DND-41 (cell line): Measurements from ENCODE around the gene EP400.
"Not testable (repeated sequence)": the region's sequence is repeated elsewhere in the genome, so short reads cannot be mapped to it uniquely, and the experiment has no call there.

Experiments used
- ATAC-seq: fragments of 200-7000 bp; cut with Tn5 transposase; 3 replicates; pipeline ENCODE4 v1.9.1; 2021; ENCODE audit warnings: low read depth; ENCODE audit not compliant: insufficient read depth
- DNase-seq: peaks from one replicate; pipeline ENCODE4 v3.0.0-alpha.2; 2020
- H2AFZ ChIP-seq: 2 replicates; pipeline ENCODE4 v1.6.0; 2012; ENCODE audit warnings: low read depth, low read length
- H3K27ac ChIP-seq: 2 replicates; pipeline ENCODE4 v1.5.1; 2012; ENCODE audit warnings: low read length, inconsistent platforms
- H3K27me3 ChIP-seq: fragments of 200-600 bp; sonication (generic); 2 replicates; pipeline ENCODE4 v1.6.0; 2012; ENCODE audit warnings: low read length, mild to moderate bottlenecking, inconsistent platforms; ENCODE audit not compliant: insufficient read depth, poor library complexity
- H3K36me3 ChIP-seq: 2 replicates; pipeline ENCODE4 v1.5.1; 2012; ENCODE audit warnings: low read length, inconsistent platforms; ENCODE audit not compliant: insufficient read depth
- H3K4me1 ChIP-seq: 2 replicates; pipeline ENCODE4 v1.5.1; 2012; ENCODE audit warnings: mild to moderate bottlenecking, low read length; ENCODE audit not compliant: insufficient read depth
- H3K4me2 ChIP-seq: 2 replicates; pipeline ENCODE4 v1.6.0; 2012; ENCODE audit warnings: mild to moderate bottlenecking, moderate library complexity, low read length, inconsistent platforms; ENCODE audit not compliant: insufficient read depth
- H3K4me3 ChIP-seq, 2 experiments: fragments of 200-600 bp in 1 of 2; shearing (Covaris generic) in 1 of 2; 2 replicates each; pipeline ENCODE4 v1.5.1; 2012 to 2016; ENCODE audit warnings: inconsistent platforms in 2 of 2, low read length in 2 of 2, mild to moderate bottlenecking in 2 of 2, low read depth in 1 of 2, moderate library complexity in 1 of 2
- H3K79me2 ChIP-seq: 2 replicates; pipeline ENCODE4 v1.6.0; 2012; ENCODE audit warnings: low read length, inconsistent platforms; ENCODE audit not compliant: insufficient read depth
- H3K9ac ChIP-seq: 2 replicates; pipeline ENCODE4 v1.6.0; 2012; ENCODE audit warnings: low read depth, mild to moderate bottlenecking, inconsistent platforms, low read length, moderate library complexity
- H3K9me3 ChIP-seq: 2 replicates; pipeline ENCODE4 v1.5.1; 2012; ENCODE audit warnings: low read length, moderate library complexity, mild to moderate bottlenecking, inconsistent platforms; ENCODE audit not compliant: insufficient read depth, severe bottlenecking
- H4K20me1 ChIP-seq: 2 replicates; pipeline ENCODE4 v1.6.0; 2012; ENCODE audit warnings: low read length; ENCODE audit not compliant: insufficient read depth
- EZH2 ChIP-seq: IDR thresholded peaks from 3 replicates; pipeline ENCODE4 v1.6.1; 2012; ENCODE audit warnings: borderline replicate concordance, low read depth, mild to moderate bottlenecking, moderate library complexity, low read length, inconsistent platforms; ENCODE audit not compliant: severe bottlenecking
- TF ChIP-seq, protein P1 (sequence below): IDR thresholded peaks from 2 replicates; pipeline ENCODE4 v1.5.1; 2012; ENCODE audit warnings: borderline replicate concordance, low read length, moderate library complexity, mild to moderate bottlenecking; ENCODE audit not compliant: poor library complexity, severe bottlenecking; ENCODE audit errors: extremely low read depth

The EP400 gene

DNA sequence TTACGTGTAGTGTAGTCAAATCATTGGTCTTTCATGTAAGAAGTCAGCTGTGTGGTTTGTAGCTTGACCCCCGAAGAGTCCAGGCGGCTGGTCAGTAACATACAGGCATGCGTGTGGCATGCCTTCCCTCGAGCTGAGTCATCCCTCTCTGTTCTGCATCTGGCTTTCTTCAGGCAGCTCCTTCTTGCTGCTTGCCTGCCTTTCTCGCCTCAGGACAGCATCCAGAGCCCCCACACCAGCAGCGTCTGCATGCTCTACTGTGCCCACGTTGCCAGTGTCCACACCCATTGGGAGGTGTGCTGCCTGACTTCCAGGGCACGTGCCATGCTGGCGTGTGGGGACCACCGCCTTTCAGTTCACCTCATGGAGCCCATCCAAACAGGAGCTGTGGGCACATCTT lies 96.8 kb downstream of the EP400 start:
- no peak for TF ChIP-seq EZH2
- TF ChIP-seq, protein P1, sequence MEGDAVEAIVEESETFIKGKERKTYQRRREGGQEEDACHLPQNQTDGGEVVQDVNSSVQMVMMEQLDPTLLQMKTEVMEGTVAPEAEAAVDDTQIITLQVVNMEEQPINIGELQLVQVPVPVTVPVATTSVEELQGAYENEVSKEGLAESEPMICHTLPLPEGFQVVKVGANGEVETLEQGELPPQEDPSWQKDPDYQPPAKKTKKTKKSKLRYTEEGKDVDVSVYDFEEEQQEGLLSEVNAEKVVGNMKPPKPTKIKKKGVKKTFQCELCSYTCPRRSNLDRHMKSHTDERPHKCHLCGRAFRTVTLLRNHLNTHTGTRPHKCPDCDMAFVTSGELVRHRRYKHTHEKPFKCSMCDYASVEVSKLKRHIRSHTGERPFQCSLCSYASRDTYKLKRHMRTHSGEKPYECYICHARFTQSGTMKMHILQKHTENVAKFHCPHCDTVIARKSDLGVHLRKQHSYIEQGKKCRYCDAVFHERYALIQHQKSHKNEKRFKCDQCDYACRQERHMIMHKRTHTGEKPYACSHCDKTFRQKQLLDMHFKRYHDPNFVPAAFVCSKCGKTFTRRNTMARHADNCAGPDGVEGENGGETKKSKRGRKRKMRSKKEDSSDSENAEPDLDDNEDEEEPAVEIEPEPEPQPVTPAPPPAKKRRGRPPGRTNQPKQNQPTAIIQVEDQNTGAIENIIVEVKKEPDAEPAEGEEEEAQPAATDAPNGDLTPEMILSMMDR: no peak
- Histone ChIP-seq H3K9ac (no peak overlapping the region), H3K4me3 (no peak overlapping the region), H3K36me3 (peaks cover 84% of the 10 kb centered on the region), H3K4me2 (no peak overlapping the region), H3K4me1 (peaks cover under 1% of the 10 kb centered on the region), H2AFZ (no peak overlapping the region), H4K20me1 (peaks cover 23% of the 10 kb centered on the region), H3K27ac (no peak overlapping the region), H3K27me3 (no peaks in the 10 kb centered on the region), H3K9me3 (no peaks in the 10 kb centered on the region), H3K79me2 (no peaks in the 10 kb centered on the region; the same call in 1 of the 2 replicates)
- DNase-seq: no peak
- ATAC-seq: no peak

DNA sequence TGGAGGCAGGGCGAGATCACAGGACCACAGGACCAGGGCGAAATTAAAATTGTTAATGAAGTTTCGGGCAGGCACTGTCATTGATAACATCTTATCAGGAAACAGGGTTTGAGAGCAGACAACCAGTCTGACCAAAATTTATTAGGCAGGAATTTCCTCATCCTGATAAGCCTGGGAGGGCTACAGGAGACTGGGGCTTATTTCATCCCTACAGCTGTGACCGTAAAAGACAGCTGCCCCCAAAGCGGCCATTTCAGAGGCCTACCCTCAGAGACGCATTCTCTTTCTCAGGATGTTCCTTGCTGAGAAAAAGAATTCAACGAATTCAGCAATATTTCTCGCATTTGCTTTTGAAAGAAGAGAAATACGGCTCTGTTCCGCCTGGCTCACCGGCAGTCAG lies 97.9 kb downstream of the EP400 start:
- DNase-seq, H2AFZ ChIP-seq, H3K4me3 ChIP-seq, H3K9ac ChIP-seq, H3K4me2 ChIP-seq, H3K27me3 ChIP-seq, H3K79me2 ChIP-seq, H3K9me3 ChIP-seq, H3K4me1 ChIP-seq, H3K27ac ChIP-seq, ATAC-seq: not testable (repeated sequence)
- Histone ChIP-seq H3K36me3 (peaks cover 86% of the 10 kb centered on the region), H4K20me1 (peaks cover 21% of the 10 kb centered on the region)

DNA sequence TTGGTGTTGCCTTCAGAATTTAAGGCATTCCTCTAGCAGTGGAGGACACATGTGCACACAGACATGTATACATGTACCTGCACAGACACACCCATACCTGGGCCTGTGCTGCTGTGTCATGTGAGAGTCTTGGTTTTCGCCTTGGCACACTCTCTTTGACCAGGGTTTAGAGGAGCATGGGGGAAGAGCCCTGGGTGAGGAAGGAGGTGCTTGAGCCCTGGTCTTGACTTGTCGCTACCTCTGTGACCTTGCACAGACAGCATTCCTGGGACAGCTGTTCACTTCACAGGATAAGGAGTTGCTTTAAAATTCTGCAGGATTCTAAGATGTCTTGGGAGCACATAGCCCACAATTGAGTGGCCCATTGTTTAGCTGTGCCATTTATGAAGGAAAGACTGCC lies 99.7 kb downstream of the EP400 start:
- H3K4me2 ChIP-seq: no peak overlapping the region
- peaks cover 15% of the 10 kb centered on the region for H4K20me1 ChIP-seq
- H3K9me3 ChIP-seq: no peaks in the 10 kb centered on the region
- H3K79me2 ChIP-seq: no peaks in the 10 kb centered on the region
- no peaks in the 10 kb centered on the region for H3K27me3 ChIP-seq
- TF ChIP-seq, protein P1: no peak
- TF ChIP-seq EZH2: no peak
- no peaks in the 10 kb centered on the region for H3K4me1 ChIP-seq
- no peak overlapping the region for H2AFZ ChIP-seq
- H3K36me3 ChIP-seq: peaks cover 86% of the 10 kb centered on the region
- no peak overlapping the region for H3K9ac ChIP-seq
- DNase-seq (no peak), ATAC-seq (no peak)
- no peak overlapping the region for H3K4me3 ChIP-seq
- H3K27ac ChIP-seq: no peak overlapping the region

DNA sequence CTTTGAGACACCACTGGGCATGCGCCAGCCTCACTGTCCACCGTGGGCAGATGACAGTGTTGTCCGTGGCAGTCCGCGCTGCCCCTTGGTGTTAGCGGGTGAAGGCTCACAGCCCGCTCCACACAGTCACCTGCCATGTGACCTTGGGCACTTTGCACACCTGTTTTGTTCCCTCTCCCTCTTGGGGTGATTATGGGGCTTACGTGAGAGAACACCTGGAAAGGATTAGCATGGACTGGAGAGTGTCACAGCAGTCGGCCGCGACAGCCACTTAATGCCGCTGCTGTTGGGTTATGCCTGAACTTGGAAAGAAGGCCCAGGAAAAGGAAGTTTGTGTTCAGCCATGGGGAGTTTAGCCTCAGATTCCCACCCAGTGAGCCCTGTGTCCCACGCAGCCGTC lies 100.1 kb downstream of the EP400 start:
- no peak for TF ChIP-seq EZH2
- TF ChIP-seq, protein P1: no peak
- no peak overlapping the region for H3K27ac ChIP-seq
- no peak for DNase-seq
- H4K20me1 ChIP-seq: peaks cover 15% of the 10 kb centered on the region
- no peak overlapping the region for H2AFZ ChIP-seq
- H3K4me2 ChIP-seq: no peak overlapping the region
- H3K9me3 ChIP-seq: no peaks in the 10 kb centered on the region
- H3K36me3 ChIP-seq: peaks cover 86% of the 10 kb centered on the region
- no peaks in the 10 kb centered on the region for H3K4me1 ChIP-seq
- no peak overlapping the region for H3K4me3 ChIP-seq
- no peaks in the 10 kb centered on the region for H3K79me2 ChIP-seq
- no peak overlapping the region for H3K9ac ChIP-seq
- H3K27me3 ChIP-seq: no peaks in the 10 kb centered on the region
- no peak for ATAC-seq
